T-helper 2 cell treated with Interferon-gamma antibody and Interleukin-4, amounts not matched to agents 5 μg/mL and 100 μg/mL, for 36 hours (primary cell): ENCODE measurements around the gene MAP4K2.

Source experiments
- DNase-seq: peaks from one replicate; pipeline ENCODE4 v3.0.0; 2021; ENCODE audit warnings: low spot score
- H3K27ac Mint-ChIP-seq: one replicate; pipeline ENCODE4 v1.8.0; 2021; ENCODE audit warnings: mild to moderate bottlenecking, mixed read lengths
- H3K27me3 Mint-ChIP-seq: one replicate; pipeline ENCODE4 v1.8.0; 2021; ENCODE audit warnings: low read depth, mixed read lengths
- H3K36me3 Mint-ChIP-seq: one replicate; pipeline ENCODE4 v1.8.0; 2021; ENCODE audit warnings: low read depth, mixed read lengths
- H3K4me1 Mint-ChIP-seq: one replicate; pipeline ENCODE4 v1.8.0; 2021; ENCODE audit warnings: low read depth, mixed read lengths
- H3K4me3 Mint-ChIP-seq: one replicate; pipeline ENCODE4 v1.8.0; 2022; ENCODE audit warnings: mild to moderate bottlenecking, moderate library complexity, mixed read lengths
- H3K9me3 Mint-ChIP-seq: one replicate; pipeline ENCODE4 v1.8.0; 2021; ENCODE audit warnings: mixed read lengths

MAP4K2 gene

DNA sequence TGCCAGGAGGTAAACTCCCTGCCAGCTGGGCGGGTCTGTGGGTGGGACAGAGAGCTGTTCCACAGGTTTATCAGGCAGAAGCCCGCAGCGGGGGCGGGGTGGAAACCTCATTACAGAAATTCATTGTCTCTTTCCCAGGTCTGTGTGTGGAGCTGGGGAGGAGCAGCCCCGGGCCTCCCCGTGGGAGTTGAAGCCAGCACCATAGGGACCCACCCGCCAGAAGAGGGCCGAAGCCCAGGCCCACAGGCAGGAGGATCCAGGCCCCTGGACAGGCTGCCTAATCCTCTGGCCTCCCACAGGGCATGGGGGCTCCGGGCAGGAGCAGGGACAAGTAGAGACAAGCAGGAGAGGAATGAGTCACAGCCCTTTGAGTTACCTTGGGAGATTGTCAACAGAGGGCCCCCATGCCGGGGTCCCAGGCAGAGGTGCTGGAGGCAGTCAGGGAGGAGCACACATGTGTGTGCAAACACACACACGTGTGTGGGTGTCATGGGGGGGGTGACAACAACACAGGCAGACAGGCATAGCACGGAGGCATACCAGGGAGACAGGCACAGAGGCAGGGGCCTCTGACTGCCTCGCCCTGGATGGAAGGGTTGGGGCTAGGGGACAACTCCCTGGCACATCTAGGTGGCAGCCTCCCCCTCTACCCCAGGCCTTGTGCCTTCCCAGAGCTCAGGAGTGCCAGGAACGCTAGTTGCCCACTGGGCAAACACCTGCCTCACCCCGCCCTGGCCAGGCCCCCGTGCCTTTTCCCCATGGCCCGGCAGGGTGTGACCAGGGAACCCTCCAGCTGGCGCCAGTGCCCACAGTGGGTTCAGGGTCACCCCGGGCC lies 40.1 kb upstream of the MAP4K2 start:
- Mint-ChIP-seq H3K4me3 (peak overlapping the region; percentile 83), H3K27me3 (no peaks in the 10 kb centered on the region), H3K4me1 (peaks cover 15% of the 10 kb centered on the region), H3K27ac (no peak overlapping the region), H3K9me3 (no peaks in the 10 kb centered on the region), H3K36me3 (no peaks in the 10 kb centered on the region)
- DNase-seq, result no peak

- Mint-ChIP-seq H3K4me1 (peaks cover 12% of the 10 kb centered on the region), H3K4me3 (no peak overlapping the region), H3K27me3 (no peaks in the 10 kb centered on the region), H3K27ac (no peak overlapping the region), H3K36me3 (no peaks in the 10 kb centered on the region), H3K9me3 (no peaks in the 10 kb centered on the region)
- no peak for DNase-seq
Measured at GRCh38 chr11:64842366-64842759, 39.3 kb upstream of the MAP4K2 start.

- Mint-ChIP-seq H3K27ac (no peak overlapping the region), H3K4me1 (peaks cover 13% of the 10 kb centered on the region)
Measured at GRCh38 chr11:64841592-64842365, 38.8 kb upstream of the MAP4K2 start.

GRCh38 chr11:64839887-64840782 lies 37.1 kb upstream of the MAP4K2 start:
- H3K4me1 Mint-ChIP-seq, result peaks cover 11% of the 10 kb centered on the region
- no peak overlapping the region for H3K4me3 Mint-ChIP-seq
- no peaks in the 10 kb centered on the region for H3K36me3 Mint-ChIP-seq
- no peak overlapping the region for H3K27ac Mint-ChIP-seq
- H3K9me3 Mint-ChIP-seq, result no peaks in the 10 kb centered on the region
- H3K27me3 Mint-ChIP-seq, result no peaks in the 10 kb centered on the region
- DNase-seq, result no peak

More at GRCh38 chr11:64841592-64842365, 38.8 kb upstream of the MAP4K2 start:
- Mint-ChIP-seq H3K27me3 (no peaks in the 10 kb centered on the region), H3K4me3 (no peak overlapping the region), H3K9me3 (no peaks in the 10 kb centered on the region), H3K36me3 (no peaks in the 10 kb centered on the region)
- no peak for DNase-seq

GRCh38 chr11:64839335-64839734 lies 36.3 kb upstream of the MAP4K2 start:
- Mint-ChIP-seq H3K36me3 (no peaks in the 10 kb centered on the region), H3K27me3 (no peaks in the 10 kb centered on the region), H3K4me1 (peaks cover 8% of the 10 kb centered on the region), H3K4me3 (no peak overlapping the region), H3K27ac (no peak overlapping the region), H3K9me3 (no peaks in the 10 kb centered on the region)
- DNase-seq, result no peak

DNA sequence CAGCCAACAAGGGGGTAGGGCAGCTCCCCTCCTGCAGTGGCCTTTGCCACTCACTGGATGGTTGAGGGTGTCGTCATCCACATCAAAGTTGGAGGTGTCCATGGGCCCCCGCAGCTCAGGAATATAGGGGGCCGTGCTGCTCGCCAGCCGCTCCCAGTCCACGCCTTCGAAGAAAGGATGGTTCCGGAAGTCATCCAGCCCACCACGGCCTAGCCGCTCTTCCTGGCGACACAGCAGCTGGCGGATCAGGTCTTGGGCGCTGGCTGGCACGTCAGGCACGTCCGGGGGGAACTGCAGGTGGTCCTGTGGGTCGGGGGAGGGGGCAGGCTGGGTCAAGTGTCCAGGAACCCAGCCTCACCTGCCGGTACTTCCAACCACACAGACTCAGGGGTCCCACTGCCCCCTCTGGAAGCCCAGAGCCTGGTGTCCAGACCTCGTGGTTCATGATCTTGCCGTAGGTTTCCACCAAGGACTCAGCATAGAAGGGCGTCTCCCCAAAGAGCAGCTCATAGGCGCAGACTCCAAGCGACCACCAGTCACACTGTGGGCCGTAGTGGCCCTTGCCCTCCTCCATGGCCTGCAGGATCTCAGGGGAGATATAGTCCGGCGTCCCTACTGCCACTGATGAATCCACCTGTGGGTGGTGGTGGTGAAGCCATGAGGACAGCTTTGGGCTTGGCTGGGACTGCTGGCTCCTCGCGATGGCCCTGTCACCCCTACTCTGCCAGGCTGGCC lies 35.8 kb upstream of the MAP4K2 start:
- H3K4me1 Mint-ChIP-seq, result peaks cover 5% of the 10 kb centered on the region
- no peaks in the 10 kb centered on the region for H3K27me3 Mint-ChIP-seq
- no peak overlapping the region for H3K27ac Mint-ChIP-seq
- no peak overlapping the region for H3K4me3 Mint-ChIP-seq
- H3K9me3 Mint-ChIP-seq, result no peaks in the 10 kb centered on the region
- no peaks in the 10 kb centered on the region for H3K36me3 Mint-ChIP-seq
- DNase-seq, result no peak

GRCh38 chr11:64837887-64838351 lies 34.9 kb upstream of the MAP4K2 start:
- DNase-seq, result no peak
- no peaks in the 10 kb centered on the region for H3K36me3 Mint-ChIP-seq
- no peak overlapping the region for H3K4me3 Mint-ChIP-seq
- H3K4me1 Mint-ChIP-seq, result peaks cover 2% of the 10 kb centered on the region
- no peaks in the 10 kb centered on the region for H3K27me3 Mint-ChIP-seq
- H3K27ac Mint-ChIP-seq, result no peak overlapping the region
- H3K9me3 Mint-ChIP-seq, result no peaks in the 10 kb centered on the region

DNA sequence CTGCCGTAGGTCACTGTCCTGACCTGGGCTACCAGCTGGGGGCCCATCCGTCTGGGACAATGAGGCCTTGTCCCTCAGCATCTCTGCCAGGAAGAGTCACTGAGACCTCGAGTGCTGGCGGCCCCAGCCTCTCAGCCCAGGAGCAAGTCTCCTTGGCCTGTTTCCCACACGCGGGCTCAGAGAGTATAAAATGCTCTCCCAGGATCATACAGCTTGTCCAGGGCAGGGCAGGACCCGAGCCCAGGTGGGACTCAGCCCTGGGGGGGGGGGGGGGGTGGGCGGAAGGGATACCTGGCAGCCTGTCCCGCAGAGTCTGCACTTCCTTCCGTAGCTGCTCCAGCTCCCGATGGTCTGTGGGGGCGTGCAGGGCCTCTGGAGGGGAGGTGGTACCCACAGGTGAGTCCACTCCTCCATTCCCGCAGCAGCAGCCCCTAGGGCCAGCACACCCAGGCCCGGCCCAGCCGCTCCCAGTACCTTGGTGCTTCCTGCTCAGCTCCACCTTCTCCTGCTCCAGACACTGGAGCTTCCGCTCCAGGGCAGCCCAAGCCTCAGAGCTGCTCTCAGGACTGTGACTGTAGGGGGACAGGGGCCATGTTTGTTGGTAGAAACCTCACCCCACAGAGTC lies 33.5 kb upstream of the MAP4K2 start:
- H3K4me3 Mint-ChIP-seq, result no peak overlapping the region
- no peaks in the 10 kb centered on the region for H3K9me3 Mint-ChIP-seq
- peaks cover 2% of the 10 kb centered on the region for H3K4me1 Mint-ChIP-seq
- no peak overlapping the region for H3K27ac Mint-ChIP-seq
- H3K27me3 Mint-ChIP-seq, result no peaks in the 10 kb centered on the region
- H3K36me3 Mint-ChIP-seq, result no peaks in the 10 kb centered on the region
- no peak for DNase-seq

DNA sequence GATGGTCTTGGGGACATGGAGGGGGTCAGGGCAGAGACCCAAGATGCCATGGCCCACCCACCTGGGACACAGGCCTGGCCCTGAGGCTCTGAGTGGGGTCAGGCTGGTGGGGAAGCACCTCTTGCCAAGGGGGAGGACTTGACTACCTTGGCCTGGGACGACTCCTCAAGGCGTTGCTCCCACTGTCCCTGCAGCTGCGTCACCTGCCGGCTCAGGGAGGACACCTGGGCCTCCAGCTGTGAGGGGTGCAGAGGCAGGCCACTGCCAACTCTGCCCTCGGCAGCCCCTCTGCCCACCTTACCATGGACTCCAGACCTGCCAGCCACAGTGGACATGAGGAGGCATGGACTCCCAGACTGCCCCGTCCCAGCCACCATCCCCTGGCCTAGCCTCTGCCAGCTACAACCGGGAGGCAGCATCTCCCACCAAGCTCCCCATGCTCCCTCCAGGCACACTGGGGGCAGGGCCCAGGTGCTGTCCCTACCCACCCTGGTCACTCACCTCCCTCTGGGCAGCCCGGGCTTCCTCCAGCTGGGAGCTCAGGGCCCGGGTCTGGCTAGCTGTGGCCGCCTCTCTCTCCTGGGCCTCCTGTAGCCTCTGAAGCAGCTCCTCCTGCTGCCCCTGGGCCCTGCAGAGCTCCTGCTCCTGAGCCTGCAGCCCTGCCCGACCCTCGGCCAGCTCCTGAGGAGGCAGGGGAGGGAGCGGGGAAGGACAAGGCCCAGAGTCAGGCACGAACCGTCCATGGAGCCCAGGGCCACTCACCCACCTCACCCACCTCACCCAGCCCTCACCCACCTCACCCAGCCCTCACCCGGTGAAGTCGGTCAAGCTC lies 32.8 kb upstream of the MAP4K2 start:
- H3K36me3 Mint-ChIP-seq, result no peaks in the 10 kb centered on the region
- no peak overlapping the region for H3K27ac Mint-ChIP-seq
- H3K9me3 Mint-ChIP-seq, result no peaks in the 10 kb centered on the region
- no peak overlapping the region for H3K4me3 Mint-ChIP-seq
- no peak for DNase-seq
- H3K4me1 Mint-ChIP-seq, result peaks cover 2% of the 10 kb centered on the region
- H3K27me3 Mint-ChIP-seq, result no peaks in the 10 kb centered on the region

GRCh38 chr11:64834723-64835615 lies 32.0 kb upstream of the MAP4K2 start:
- Mint-ChIP-seq H3K4me3 (no peak overlapping the region), H3K27ac (no peak overlapping the region)
- DNase-seq, result no peak

DNA sequence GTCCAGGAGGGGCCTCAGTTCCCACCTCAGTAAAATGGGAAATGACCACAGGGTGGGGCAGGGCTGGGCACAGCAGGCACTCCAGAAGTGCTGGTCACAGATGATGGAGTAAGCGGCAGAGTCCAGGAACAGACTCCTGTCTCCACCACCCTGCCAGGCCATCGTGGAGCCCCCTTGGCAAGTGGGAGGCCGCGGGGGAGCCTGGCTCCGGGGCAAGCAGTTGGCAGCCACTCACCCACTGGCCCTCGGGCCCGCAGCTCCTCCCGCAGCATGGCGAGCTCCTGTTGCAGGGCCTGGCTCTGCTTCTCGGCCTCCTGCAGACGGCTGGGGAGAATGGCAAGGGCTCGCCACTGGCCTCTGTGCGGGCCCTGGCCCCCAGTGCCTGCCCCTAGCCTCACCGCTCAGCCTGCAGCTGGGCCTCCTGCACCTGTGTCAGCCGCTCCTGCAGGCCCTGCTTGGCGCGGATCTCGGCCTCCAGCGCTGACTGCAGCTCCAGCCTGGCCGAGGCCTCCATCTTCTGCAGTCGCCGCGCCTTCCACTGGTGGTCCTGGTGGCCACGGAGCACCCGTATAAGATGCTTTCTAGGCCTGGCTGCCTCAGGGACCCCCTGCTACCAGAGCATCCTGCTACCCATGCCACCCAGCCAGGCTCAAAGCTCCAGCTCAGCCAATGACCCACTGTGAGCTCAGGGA lies 31.2 kb upstream of the MAP4K2 start:
- no peaks in the 10 kb centered on the region for H3K9me3 Mint-ChIP-seq
- H3K4me3 Mint-ChIP-seq, result no peak overlapping the region
- H3K27me3 Mint-ChIP-seq, result no peaks in the 10 kb centered on the region
- H3K27ac Mint-ChIP-seq, result no peak overlapping the region
- no peaks in the 10 kb centered on the region for H3K36me3 Mint-ChIP-seq
- peaks cover 2% of the 10 kb centered on the region for H3K4me1 Mint-ChIP-seq
- no peak for DNase-seq

More at GRCh38 chr11:64834723-64835615, 32.0 kb upstream of the MAP4K2 start:
- H3K9me3 Mint-ChIP-seq, result no peaks in the 10 kb centered on the region
- H3K36me3 Mint-ChIP-seq, result no peaks in the 10 kb centered on the region
- H3K4me1 Mint-ChIP-seq, result peaks cover 2% of the 10 kb centered on the region
- no peaks in the 10 kb centered on the region for H3K27me3 Mint-ChIP-seq
